PC-3 (cell line): ENCODE measurements around the gene GABRG2.

ENCODE experiments used
- CTCF ChIP-seq: fragments of 300-600 bp; sonication (generic); conservative IDR thresholded peaks from 2 replicates; pipeline ENCODE4 v1.5.1; 2017; ENCODE audit warnings: antibody characterized with exemption, low read depth, mild to moderate bottlenecking, low read length
- EZH2 ChIP-seq: fragments of 300-600 bp; sonication (generic); IDR thresholded peaks from one replicate; pipeline ENCODE4 v1.6.1; 2017; ENCODE audit warnings: antibody characterized with exemption, mild to moderate bottlenecking, low read length; ENCODE audit not compliant: unreplicated experiment
- EZH2phosphoT487 ChIP-seq: fragments of 300-600 bp; sonication (generic); IDR thresholded peaks from 2 replicates; pipeline ENCODE4 v1.6.1; 2018; ENCODE audit warnings: mild to moderate bottlenecking, antibody characterized with exemption, low read length, borderline replicate concordance

- TF ChIP-seq CTCF, result no peak
- TF ChIP-seq EZH2, result no peak
- no peak for TF ChIP-seq EZH2phosphoT487
Observed at GRCh38 chr5:162174358-162174974, 106.9 kb downstream of the GABRG2 start.
